CD4-positive, alpha-beta T cell (primary cell): Measurements from ENCODE around the gene METTL14. TPM values are rescaled to one million over a fixed set of nuclear protein-coding genes. Genes with fewer than 3 reads are reported as not detected.

Experiments
- ATAC-seq: fragments of 200-7000 bp; cut with Tn5 transposase; one replicate; pipeline ENCODE4 v1.10.0; 2022; ENCODE audit warnings: mild to moderate bottlenecking; ENCODE audit not compliant: poor library complexity
- CTCF ChIA-PET: fragments of 350-600 bp; sonication (Branson Sonifier 250); formaldehyde crosslinking; loops from one replicate; lab custom pipeline; 2021; ENCODE audit warnings: antibody characterized with exemption, inconsistent platforms; lab: Charles Lee
- POLR2A ChIA-PET: fragments of 350-600 bp; sonication (Branson Sonifier 250); formaldehyde crosslinking; loops from one replicate; lab custom pipeline; 2021; ENCODE audit warnings: antibody characterized with exemption, inconsistent platforms; lab: Charles Lee
- DNase-seq, 14 experiments: peaks; one replicate each; pipeline ENCODE4 v3.0.0-alpha.2; 2013 to 2020; ENCODE audit warnings: mixed read lengths in 2 of 14
- H3K27ac ChIP-seq, 2 donors: one replicate each; pipeline versions ENCODE4 v1.5.1 to v1.7.0; 2013; ENCODE audit warnings: low read length in 2 of 2, low read depth in 1 of 2, mild to moderate bottlenecking in 1 of 2
- H3K27me3 ChIP-seq, 2 experiments: 1 replicate in 1 of 2; 2 replicates in 1 of 2; pipeline versions ENCODE4 v1.6.1 to v1.7.0; 2013; ENCODE audit warnings: low read length in 2 of 2, control low read depth in 1 of 2, mild to moderate bottlenecking in 1 of 2, moderate library complexity in 1 of 2; ENCODE audit not compliant: insufficient read depth in 2 of 2, control insufficient read depth in 1 of 2
- H3K36me3 ChIP-seq: one replicate; pipeline ENCODE4 v1.6.1; 2013; ENCODE audit warnings: low read length, control low read depth; ENCODE audit not compliant: insufficient read depth
- H3K4me1 ChIP-seq: one replicate; pipeline ENCODE4 v1.6.1; 2013; ENCODE audit warnings: low read length, control low read depth; ENCODE audit not compliant: insufficient read depth
- H3K4me3 ChIP-seq: one replicate; pipeline ENCODE4 v1.5.1; 2013; ENCODE audit warnings: mild to moderate bottlenecking, low read length, moderate library complexity
- H3K9me3 ChIP-seq, 2 experiments: 1 replicate in 1 of 2; 2 replicates in 1 of 2; pipeline versions ENCODE4 v1.6.1 to v1.7.0; 2013; ENCODE audit warnings: low read length in 2 of 2, mild to moderate bottlenecking in 2 of 2, control low read depth in 1 of 2, moderate library complexity in 1 of 2; ENCODE audit not compliant: control insufficient read depth in 1 of 2, insufficient read depth in 1 of 2
- H3K27ac Mint-ChIP-seq: one replicate; pipeline ENCODE4 v1.8.0; 2020; ENCODE audit warnings: mixed read lengths
- H3K27me3 Mint-ChIP-seq: one replicate; pipeline ENCODE4 v1.8.0; 2021; ENCODE audit warnings: mixed read lengths
- H3K36me3 Mint-ChIP-seq: one replicate; pipeline ENCODE4 v1.8.0; 2021; ENCODE audit warnings: low read depth, mixed read lengths
- H3K4me1 Mint-ChIP-seq: one replicate; pipeline ENCODE4 v1.8.0; 2021; ENCODE audit warnings: low read depth, mixed read lengths
- H3K4me3 Mint-ChIP-seq: one replicate; pipeline ENCODE4 v1.8.0; 2020; ENCODE audit warnings: mild to moderate bottlenecking, mixed read lengths
- H3K9me3 Mint-ChIP-seq: one replicate; pipeline ENCODE4 v1.8.0; 2020; ENCODE audit warnings: mixed read lengths
- intact Hi-C, 2 experiments: fragments of 100-400 bp; cut with DNase I in 1 of 2; cut with micrococcal nuclease in 1 of 2; formaldehyde crosslinking; loops; one replicate each; pipeline versions ENCODE4 v1.15.1 to v1.9.0; 2023 to 2025; cut with DNase I, micrococcal nuclease
- total RNA-seq, 174 experiments: library from RNA in 2 of 174; stranded (reverse) in 2 of 174; gene quantifications; one replicate each; pipeline ENCODE4 v1.2.3 and lab custom pipeline; 2021 to 2026
- TF ChIP-seq, protein P1 (sequence below): fragments of 200-600 bp; IDR thresholded peaks from one replicate; pipeline ENCODE4 v1.8.0; 2022; ENCODE audit warnings: antibody characterized with exemption, mild to moderate bottlenecking

METTL14 gene
- total RNA-seq, 2 experiments from 2014 or later: 45.1 to 46.5 TPM

GRCh38 chr4:118762730-118763477 is 77.7 kb downstream of the METTL14 start:
- no peak overlapping the region for H3K4me3 Mint-ChIP-seq
- POLR2A ChIA-PET: no interaction called here
- CTCF ChIA-PET: no interaction called here
- TF ChIP-seq, protein P1, sequence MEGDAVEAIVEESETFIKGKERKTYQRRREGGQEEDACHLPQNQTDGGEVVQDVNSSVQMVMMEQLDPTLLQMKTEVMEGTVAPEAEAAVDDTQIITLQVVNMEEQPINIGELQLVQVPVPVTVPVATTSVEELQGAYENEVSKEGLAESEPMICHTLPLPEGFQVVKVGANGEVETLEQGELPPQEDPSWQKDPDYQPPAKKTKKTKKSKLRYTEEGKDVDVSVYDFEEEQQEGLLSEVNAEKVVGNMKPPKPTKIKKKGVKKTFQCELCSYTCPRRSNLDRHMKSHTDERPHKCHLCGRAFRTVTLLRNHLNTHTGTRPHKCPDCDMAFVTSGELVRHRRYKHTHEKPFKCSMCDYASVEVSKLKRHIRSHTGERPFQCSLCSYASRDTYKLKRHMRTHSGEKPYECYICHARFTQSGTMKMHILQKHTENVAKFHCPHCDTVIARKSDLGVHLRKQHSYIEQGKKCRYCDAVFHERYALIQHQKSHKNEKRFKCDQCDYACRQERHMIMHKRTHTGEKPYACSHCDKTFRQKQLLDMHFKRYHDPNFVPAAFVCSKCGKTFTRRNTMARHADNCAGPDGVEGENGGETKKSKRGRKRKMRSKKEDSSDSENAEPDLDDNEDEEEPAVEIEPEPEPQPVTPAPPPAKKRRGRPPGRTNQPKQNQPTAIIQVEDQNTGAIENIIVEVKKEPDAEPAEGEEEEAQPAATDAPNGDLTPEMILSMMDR: no peak
- H3K9me3 ChIP-seq: no peaks in the 10 kb centered on the region
- no peak overlapping the region for H3K27ac ChIP-seq
- H3K4me1 Mint-ChIP-seq: no peaks in the 10 kb centered on the region
- DNase-seq: no peak
- H3K9me3 Mint-ChIP-seq: no peaks in the 10 kb centered on the region
- ATAC-seq: no peak
- H3K27ac Mint-ChIP-seq: no peak overlapping the region
- H3K27me3 Mint-ChIP-seq: no peaks in the 10 kb centered on the region
- no peaks in the 10 kb centered on the region for H3K4me1 ChIP-seq
- H3K36me3 ChIP-seq: peaks cover 36% of the 10 kb centered on the region
- H3K36me3 Mint-ChIP-seq: peaks cover 75% of the 10 kb centered on the region
- H3K4me3 ChIP-seq: no peak overlapping the region
- intact Hi-C loops: no loop called here
- H3K27me3 ChIP-seq: no peaks in the 10 kb centered on the region

Other genes starting within 250 kb of the METTL14 start
- 10 to 100 TPM; 13.9 to 14.8 TPM for gene SEC24D, start 150.7 kb downstream of the METTL14 start, total RNA-seq
- gene SYNPO2, start 203.5 kb downstream of the METTL14 start, total RNA-seq: under 1 TPM; 0.22 to 0.41 TPM